Natural killer cell (primary cell): ENCODE results near the gene GPX3. TPM values are rescaled to one million over a fixed set of nuclear protein-coding genes. Genes with fewer than 3 reads are reported as not detected.

Experiments
- ATAC-seq, 3 donors: fragments of 150-1000 bp in 2 of 3; fragments of 200-7000 bp in 1 of 3; cut with Tn5 transposase; 1 replicate in 1 of 3; 2 replicates in 2 of 3; pipeline ENCODE4 v1.10.0; 2021; ENCODE audit warnings: mild to moderate bottlenecking in 2 of 3, moderate library complexity in 2 of 3
- DNase-seq, 2 donors: peaks; one replicate each; pipeline versions ENCODE4 v3.0.0 to v3.0.0-alpha.2; 2013 to 2021; ENCODE audit warnings: mixed read lengths in 1 of 2
- H3K27ac ChIP-seq: one replicate; pipeline ENCODE4 v1.5.1; 2013; ENCODE audit warnings: mild to moderate bottlenecking, low read length
- H3K27me3 ChIP-seq: one replicate; pipeline ENCODE4 v1.6.1; 2013; ENCODE audit warnings: low read length; ENCODE audit not compliant: control insufficient read depth, insufficient read depth
- H3K36me3 ChIP-seq: one replicate; pipeline ENCODE4 v1.6.1; 2013; ENCODE audit warnings: low read length; ENCODE audit not compliant: control insufficient read depth, insufficient read depth
- H3K4me1 ChIP-seq: one replicate; pipeline ENCODE4 v1.6.1; 2013; ENCODE audit warnings: low read length; ENCODE audit not compliant: control insufficient read depth, insufficient read depth
- H3K4me3 ChIP-seq: one replicate; pipeline ENCODE4 v1.5.1; 2013; ENCODE audit warnings: low read length
- H3K9me3 ChIP-seq: one replicate; pipeline ENCODE4 v1.6.1; 2013; ENCODE audit warnings: low read length; ENCODE audit not compliant: control insufficient read depth, insufficient read depth
- H3K27ac Mint-ChIP-seq, 2 donors: one replicate each; pipeline ENCODE4 v1.8.0; 2022; ENCODE audit warnings: mild to moderate bottlenecking in 2 of 2, mixed read lengths in 2 of 2, moderate library complexity in 1 of 2
- H3K27me3 Mint-ChIP-seq, 2 donors: one replicate each; pipeline ENCODE4 v1.8.0; 2022; ENCODE audit warnings: low read depth in 2 of 2, mixed read lengths in 2 of 2
- H3K36me3 Mint-ChIP-seq: one replicate; pipeline ENCODE4 v1.8.0; 2022; ENCODE audit warnings: mixed read lengths
- H3K4me1 Mint-ChIP-seq, 2 donors: one replicate each; pipeline ENCODE4 v1.8.0; 2022; ENCODE audit warnings: mixed read lengths in 2 of 2
- H3K4me3 Mint-ChIP-seq: one replicate; pipeline ENCODE4 v1.8.0; 2022; ENCODE audit warnings: mild to moderate bottlenecking, moderate library complexity, mixed read lengths
- H3K9me3 Mint-ChIP-seq, 2 donors: one replicate each; pipeline ENCODE4 v1.8.0; 2022; ENCODE audit warnings: mixed read lengths in 2 of 2
- CTCF ChIP-seq: fragments of 200-600 bp; IDR thresholded peaks from one replicate; pipeline ENCODE4 v1.8.0; 2022; ENCODE audit warnings: antibody characterized with exemption
- WGBS: methylation state at CpG from one replicate; pipeline ENCODE4 v1.1.7; 2013; ENCODE audit warnings: missing lambda C conversion rate; ENCODE audit not compliant: insufficient coverage; 5-methylcytosine and 5-hydroxymethylcytosine counted together
- intact Hi-C: fragments of 100-400 bp; cut with micrococcal nuclease; formaldehyde crosslinking; loops from one replicate; pipeline ENCODE4 v1.14.2; 2022
- total RNA-seq, 4 donors: library from RNA; stranded (reverse); fragments of 120-200 nt in 1 of 4; gene quantifications; one replicate each; pipeline versions ENCODE4 v1.2.3 to v1.2.4, GENCODE V29; 2013 to 2022

GPX3 gene
- total RNA-seq, 3 donors from 2014 or later (not counting 1 experiment from before 2014, with no cell fraction given), result 1.1 TPM; not detected in 2

- no peak overlapping the region for H3K4me3 ChIP-seq
- Mint-ChIP-seq H3K9me3 (no peaks in the 10 kb centered on the region), H3K27ac (peak overlapping the region in 1 of 2 donors; percentile 22), H3K4me3 (no peak overlapping the region), H3K27me3 (no peaks in the 10 kb centered on the region), H3K36me3 (no peaks in the 10 kb centered on the region), H3K4me1 (peaks cover 0 to 8% of the 10 kb centered on the region in 2 donors)
- WGBS, result 95% methylated on average over 8 of the region's 11 CpGs
- TF ChIP-seq CTCF, result no peak
- H3K36me3 ChIP-seq, result peaks cover 53% of the 10 kb centered on the region
- no peaks in the 10 kb centered on the region for H3K27me3 ChIP-seq
- no peak overlapping the region for H3K27ac ChIP-seq
- H3K9me3 ChIP-seq, result no peaks in the 10 kb centered on the region
- intact Hi-C loops, result no loop called here
- DNase-seq, result no peak
- H3K4me1 ChIP-seq, result no peaks in the 10 kb centered on the region
- ATAC-seq, result no peak
Measured at GRCh38 chr5:151027961-151028479, 7.6 kb downstream of the GPX3 start.

GRCh38 chr5:151028717-151029116 lies 8.3 kb downstream of the GPX3 start:
- no peak for DNase-seq
- H3K27me3 ChIP-seq, result no peaks in the 10 kb centered on the region
- Mint-ChIP-seq H3K4me3 (no peak overlapping the region), H3K27me3 (no peaks in the 10 kb centered on the region), H3K36me3 (no peaks in the 10 kb centered on the region), H3K27ac (no peak overlapping the region), H3K4me1 (peaks cover 0 to 8% of the 10 kb centered on the region in 2 donors), H3K9me3 (no peaks in the 10 kb centered on the region)
- no peak for ATAC-seq
- no peak overlapping the region for H3K27ac ChIP-seq
- intact Hi-C loops, result no loop called here
- H3K36me3 ChIP-seq, result peaks cover 59% of the 10 kb centered on the region
- 95% methylated on average over 8 of the region's 8 CpGs for WGBS
- no peak for TF ChIP-seq CTCF
- H3K4me3 ChIP-seq, result no peak overlapping the region
- H3K9me3 ChIP-seq, result no peaks in the 10 kb centered on the region
- no peaks in the 10 kb centered on the region for H3K4me1 ChIP-seq

- H3K4me1 Mint-ChIP-seq, result peaks cover 0 to 3% of the 10 kb centered on the region in 2 donors
- WGBS, result 100% methylated on average over 9 of the region's 9 CpGs
- intact Hi-C loops, result no loop called here
- DNase-seq (no peak), ATAC-seq (no peak)
- Histone ChIP-seq H3K4me1 (no peaks in the 10 kb centered on the region), H3K27ac (no peak overlapping the region), H3K9me3 (no peaks in the 10 kb centered on the region), H3K4me3 (no peak overlapping the region), H3K36me3 (peaks cover 66% of the 10 kb centered on the region), H3K27me3 (no peaks in the 10 kb centered on the region)
- peak overlapping the region in 1 of 2 donors; percentile 33 for H3K27ac Mint-ChIP-seq
- H3K4me3 Mint-ChIP-seq, result no peak overlapping the region
- no peaks in the 10 kb centered on the region for H3K36me3 Mint-ChIP-seq
- no peak for TF ChIP-seq CTCF
- no peaks in the 10 kb centered on the region for H3K27me3 Mint-ChIP-seq
- no peaks in the 10 kb centered on the region for H3K9me3 Mint-ChIP-seq
Measured at GRCh38 chr5:151029179-151030055, 9.0 kb downstream of the GPX3 start.
